GM12878 (cell line): ENCODE results near the gene GOT2. TPM values are rescaled to one million over a fixed set of nuclear protein-coding genes. Genes with fewer than 3 reads are reported as not detected.
A peak's percentile ranks its signal among the peaks of the same experiment; 100 is the strongest.

ENCODE experiments used
- ATF7 ChIP-seq: fragments of 450-650 bp; IDR thresholded peaks from 2 replicates; pipeline ENCODE4 v1.6.1; 2016; ENCODE audit warnings: low read depth, mild to moderate bottlenecking
- BACH1 ChIP-seq: fragments of 450-650 bp; IDR thresholded peaks from 2 replicates; pipeline ENCODE4 v1.6.1; 2017; ENCODE audit warnings: mild to moderate bottlenecking, borderline replicate concordance
- BCL3 ChIP-seq: IDR thresholded peaks from 2 replicates; pipeline ENCODE4 v1.6.1; 2011; ENCODE audit warnings: borderline replicate concordance, low read depth, mild to moderate bottlenecking, moderate library complexity, low read length; ENCODE audit not compliant: insufficient read depth, poor library complexity, severe bottlenecking
- EGR1 ChIP-seq, 2 experiments: IDR thresholded peaks; 1 replicate in 1 of 2; 2 replicates in 1 of 2; pipeline ENCODE4 v1.6.1; 2011 to 2012; ENCODE audit warnings: low read depth in 2 of 2, low read length in 2 of 2, borderline replicate concordance in 1 of 2, mild to moderate bottlenecking in 1 of 2, moderate library complexity in 1 of 2
- JUND ChIP-seq: IDR thresholded peaks from 2 replicates; pipeline ENCODE4 v1.6.1; 2012; ENCODE audit warnings: low read depth, mild to moderate bottlenecking, low read length, improper control_type of control experiment, moderate library complexity
- MEF2A ChIP-seq: IDR thresholded peaks from 2 replicates; pipeline ENCODE4 v1.6.1; 2011; ENCODE audit warnings: low read depth, mild to moderate bottlenecking, low read length, moderate library complexity; ENCODE audit not compliant: insufficient read depth
- MYC ChIP-seq: IDR thresholded peaks from 2 replicates; pipeline ENCODE4 v1.6.1; 2011; ENCODE audit warnings: mild to moderate bottlenecking, low read length, moderate library complexity, inconsistent platforms; ENCODE audit not compliant: insufficient read depth, insufficient replicate concordance, insufficient read length, severe bottlenecking
- NFXL1 ChIP-seq: fragments of 450-650 bp; IDR thresholded peaks from 2 replicates; pipeline ENCODE4 v1.6.1; 2017; ENCODE audit warnings: antibody characterized with exemption, mild to moderate bottlenecking, borderline replicate concordance
- NR2C1 ChIP-seq: fragments of 450-650 bp; IDR thresholded peaks from 2 replicates; pipeline ENCODE4 v1.6.1; 2017; ENCODE audit warnings: antibody characterized with exemption, mild to moderate bottlenecking, moderate library complexity
- NR2C2 ChIP-seq: IDR thresholded peaks from 2 replicates; pipeline ENCODE4 v1.6.1; 2011; ENCODE audit warnings: borderline replicate concordance, low read depth; ENCODE audit not compliant: control insufficient read depth, insufficient read length
- NR2F1 ChIP-seq: fragments of 450-650 bp; conservative IDR thresholded peaks from 2 replicates; pipeline ENCODE4 v1.6.1; 2017; ENCODE audit warnings: mild to moderate bottlenecking
- PBX3 ChIP-seq: IDR thresholded peaks from 2 replicates; pipeline ENCODE4 v1.6.1; 2011; ENCODE audit warnings: mild to moderate bottlenecking, low read depth, low read length, moderate library complexity; ENCODE audit not compliant: insufficient replicate concordance
- POU2F2 ChIP-seq: IDR thresholded peaks from 3 replicates; pipeline ENCODE4 v1.6.1; 2011; ENCODE audit warnings: low read depth, mild to moderate bottlenecking, low read length, borderline replicate concordance
- RAD21 ChIP-seq: IDR thresholded peaks from 2 replicates; pipeline ENCODE4 v1.6.1; 2011; ENCODE audit warnings: mild to moderate bottlenecking, low read depth, low read length, moderate library complexity; ENCODE audit not compliant: insufficient read depth
- SP1 ChIP-seq: IDR thresholded peaks from one replicate; pipeline ENCODE4 v1.6.1; 2011; ENCODE audit warnings: low read depth, low read length
- SREBF1 ChIP-seq: IDR thresholded peaks from 2 replicates; pipeline ENCODE4 v1.6.1; 2012; ENCODE audit warnings: mild to moderate bottlenecking, low read length
- SRF ChIP-seq, 2 experiments: IDR thresholded peaks; 2 replicates each; pipeline ENCODE4 v1.6.1; 2011; ENCODE audit warnings: low read depth in 2 of 2, low read length in 2 of 2, mild to moderate bottlenecking in 1 of 2, moderate library complexity in 1 of 2
- TARDBP ChIP-seq: IDR thresholded peaks from 2 replicates; pipeline ENCODE4 v1.6.1; 2016; ENCODE audit warnings: borderline replicate concordance
- ZBED1 ChIP-seq: IDR thresholded peaks from 2 replicates; pipeline ENCODE4 v1.6.1; 2016; ENCODE audit warnings: borderline replicate concordance
- ZNF24 ChIP-seq: fragments of 450-650 bp; IDR thresholded peaks from 2 replicates; pipeline ENCODE4 v1.6.1; 2017; ENCODE audit warnings: antibody characterized with exemption, mild to moderate bottlenecking
- ZNF384 ChIP-seq: IDR thresholded peaks from 2 replicates; pipeline ENCODE4 v1.6.1; 2012; ENCODE audit warnings: low read depth, mild to moderate bottlenecking, low read length, improper control_type of control experiment, borderline replicate concordance
- ZNF687 ChIP-seq: fragments of 450-650 bp; IDR thresholded peaks from 2 replicates; pipeline ENCODE4 v1.6.1; 2017; ENCODE audit warnings: mild to moderate bottlenecking, moderate library complexity
- polyA plus RNA-seq, 11 experiments: library from polyadenylated mRNA; depleted of rRNA in 4 of 11; unstranded in 6 of 11; stranded (reverse) in 5 of 11; fragments of >200 nt; fragmentation: Nextera tagmentation in 4 of 11; fragmentation: Illumina TruSeq in 1 of 11; extraction: Ambion mirVana in 4 of 11; extraction: Trizol in 1 of 11; gene quantifications; 1 replicate in 1 of 11; 2 replicates in 10 of 11; pipeline versions ENCODE4 v1.2.1 to v1.2.3, GENCODE V29; 2011 to 2016; ENCODE audit warnings: inconsistent platforms in 2 of 11, missing spikeins in 2 of 11, low read depth in 1 of 11
- total RNA-seq, 4 experiments: library from RNA; depleted of rRNA in 3 of 4; stranded (reverse); fragments of >200 nt in 3 of 4; fragmentation: Illumina TruSeq in 1 of 4; extraction: Trizol in 1 of 4; gene quantifications; 2 replicates each; pipeline versions ENCODE4 v1.2.1 to v1.2.3, GENCODE V29; 2013 to 2021

GOT2 gene
- total and polyA plus RNA-seq, 10 of the 15 experiments (the other 5 are each of a cell fraction or from before 2014, with no cell fraction given): 41.7 to 235 (median 83.7) TPM

- no peak for TF ChIP-seq ZNF687
- no peak for TF ChIP-seq ATF7
- peak; percentile 47; the same call in 1 of the 2 replicates for TF ChIP-seq BACH1
- no peak for TF ChIP-seq JUND
- TF ChIP-seq TARDBP: no peak; the same call in 1 of the 2 replicates
- 0 out of 2 replicates have a peak, but pooled peaks have one; percentile 11 for TF ChIP-seq ZNF384
- TF ChIP-seq MEF2A: no peak
- no peak for TF ChIP-seq SRF (IDR thresholded peaks at IDR 0.05; ENCODE audit: low read depth in 2 of 2, low read length in 2 of 2)
- peak; percentile 64; the same call in 1 of the 3 replicates for TF ChIP-seq POU2F2
- peak; percentile 24; the same call in 1 of the 2 replicates for TF ChIP-seq RAD21
- no peak for TF ChIP-seq NFXL1
- TF ChIP-seq NR2C2: no peak
- peak; percentile 35 for TF ChIP-seq MYC
- TF ChIP-seq ZNF24: peak; percentile 82
- no peak; the same call in 1 of the 2 replicates for TF ChIP-seq NR2F1
- TF ChIP-seq NR2C1: 0 out of 2 replicates have a peak, but pooled peaks have one; percentile 28
- no peak for TF ChIP-seq BCL3
- no peak for TF ChIP-seq PBX3
- no peak for TF ChIP-seq SREBF1
- peak; percentile 61 for TF ChIP-seq SP1
- TF ChIP-seq EGR1 (IDR thresholded peaks at IDR 0.05; ENCODE audit: borderline replicate concordance in 1 of 2, low read depth in 2 of 2, low read length in 2 of 2): peak in 1 of 2 experiments; percentile 88; a peak in 2 of 3 replicates
- TF ChIP-seq ZBED1: no peak
Observed at GRCh38 chr16:58733671-58734458, at the start of gene GOT2 (continued).
